SJSA1 (cell line): Measurements from ENCODE around the gene ZNF496. TPM values are rescaled to one million over a fixed set of nuclear protein-coding genes. Genes with fewer than 3 reads are reported as not detected.
A peak's percentile ranks its signal among the peaks of the same experiment; 100 is the strongest.
"Not testable (repeated sequence)": the region's sequence is repeated elsewhere in the genome, so short reads cannot be mapped to it uniquely, and the experiment has no call there.

ENCODE experiments used
- DNase-seq, 2 experiments: peaks; one replicate each; pipeline ENCODE4 v3.0.0-alpha.2; 2015 to 2020; ENCODE audit warnings: low spot score in 2 of 2, low read depth in 1 of 2
- H3K27ac ChIP-seq: fragments of 250-450 bp; sonication (Bioruptor Pico); 2 replicates; pipeline ENCODE4 v1.5.1; 2020; ENCODE audit warnings: mild to moderate bottlenecking, moderate library complexity
- H3K27me3 ChIP-seq: fragments of 250-450 bp; sonication (Bioruptor Pico); replicated peaks from 2 replicates; pipeline ENCODE4 v1.5.1; 2020; ENCODE audit warnings: mild to moderate bottlenecking, moderate library complexity
- H3K36me3 ChIP-seq: fragments of 250-450 bp; sonication (Bioruptor Pico); 2 replicates; pipeline ENCODE4 v1.5.1; 2020; ENCODE audit warnings: mild to moderate bottlenecking
- H3K4me1 ChIP-seq: fragments of 250-450 bp; sonication (Bioruptor Pico); replicated peaks from 2 replicates; pipeline ENCODE4 v1.6.1; 2021; ENCODE audit warnings: mild to moderate bottlenecking
- H3K4me3 ChIP-seq: fragments of 250-450 bp; sonication (Bioruptor Pico); 2 replicates; pipeline ENCODE4 v1.5.1; 2020; ENCODE audit warnings: mild to moderate bottlenecking
- H3K9me3 ChIP-seq: fragments of 250-450 bp; sonication (Bioruptor Pico); replicated peaks from 2 replicates; pipeline ENCODE4 v1.5.1; 2020; ENCODE audit warnings: mild to moderate bottlenecking
- total RNA-seq: library from RNA; depleted of rRNA; stranded (reverse); fragments of >200 nt; shearing (Covaris generic); gene quantifications from 2 replicates; pipeline ENCODE4 v1.2.3, GENCODE V29; 2014; rRNA removed

ZNF496 gene
- 23.8 and 44.0 TPM in 2 replicates for total RNA-seq

GRCh38 chr1:247331525-247332214 lies at the start of gene ZNF496:
Gene ZNF496 (minus strand): TSS chr1:247331867. CDS start chr1:247329578, 2,289 bp downstream.
- Histone ChIP-seq H3K4me3 (peak within 1 kb of the TSS; percentile 97), H3K27ac (peak within 1 kb of the TSS; percentile 78), H3K27me3 (no peaks in the 10 kb centered on the region), H3K4me1 (peaks cover 19% of the 10 kb centered on the region), H3K36me3 (peaks cover 59% of the 10 kb centered on the region), H3K9me3 (no peaks in the 10 kb centered on the region)
- DNase-seq = peak; percentile 81 to 86

- no peak for DNase-seq
- H3K9me3 ChIP-seq = 0 out of 2 replicates have a peak, but pooled peaks cover 3% of the 10 kb centered on the region
- no peaks in the 10 kb centered on the region for H3K36me3 ChIP-seq
- no peak overlapping the region for H3K27ac ChIP-seq
- H3K27me3 ChIP-seq = no peaks in the 10 kb centered on the region
- no peaks in the 10 kb centered on the region for H3K4me1 ChIP-seq
- H3K4me3 ChIP-seq = no peak overlapping the region
These were observed 46.8 kb upstream of the ZNF496 start for GRCh38 chr1:247378334-247379073.

DNA sequence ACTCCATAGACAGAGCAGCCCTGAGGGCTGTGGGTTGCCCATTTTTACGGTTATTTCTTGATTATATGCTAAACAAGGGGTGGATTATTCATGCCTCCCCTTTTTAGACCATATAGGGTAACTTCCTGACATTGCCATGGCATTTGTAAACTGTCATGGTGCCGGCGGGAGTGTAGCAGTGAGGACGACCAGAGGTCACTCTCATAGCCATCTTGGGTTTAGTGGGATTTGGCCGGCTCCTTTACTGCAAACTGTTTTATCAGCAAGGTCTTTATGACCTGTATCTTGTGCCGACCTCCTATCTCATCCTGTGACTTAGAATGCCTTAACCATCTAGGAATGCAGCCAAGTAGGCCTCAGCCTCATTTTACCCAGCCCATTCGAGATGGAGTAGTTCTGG lies 46.0 kb upstream of the ZNF496 start:
- not testable (repeated sequence) for H3K36me3 ChIP-seq, H3K9me3 ChIP-seq, H3K27me3 ChIP-seq, H3K27ac ChIP-seq, DNase-seq, H3K4me1 ChIP-seq, H3K4me3 ChIP-seq

DNA sequence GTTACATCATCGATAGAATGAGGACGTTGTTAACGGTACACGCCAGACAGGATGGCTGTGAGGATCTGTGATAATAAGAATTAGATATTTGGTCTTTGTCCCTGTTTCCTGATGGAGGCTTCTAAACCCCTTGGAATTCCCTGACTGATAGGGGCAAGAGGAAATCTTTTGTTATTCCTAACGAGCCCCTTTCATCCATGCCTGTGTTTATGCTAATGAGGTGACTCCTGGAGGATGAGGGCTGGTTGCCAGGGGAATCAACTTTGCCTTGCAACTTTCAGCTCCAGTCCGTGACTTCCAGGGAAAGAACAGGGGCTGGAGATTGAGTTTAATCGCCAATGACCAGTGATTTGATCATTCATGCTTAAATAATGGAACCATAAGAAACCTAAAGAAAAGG lies 45.0 kb upstream of the ZNF496 start:
- DNase-seq = no peak
- Histone ChIP-seq H3K36me3 (no peaks in the 10 kb centered on the region), H3K27me3 (no peaks in the 10 kb centered on the region), H3K27ac (no peak overlapping the region), H3K4me1 (0 out of 2 replicates have a peak, but pooled peaks cover 3% of the 10 kb centered on the region), H3K4me3 (no peak overlapping the region), H3K9me3 (no peaks in the 10 kb centered on the region)

DNA sequence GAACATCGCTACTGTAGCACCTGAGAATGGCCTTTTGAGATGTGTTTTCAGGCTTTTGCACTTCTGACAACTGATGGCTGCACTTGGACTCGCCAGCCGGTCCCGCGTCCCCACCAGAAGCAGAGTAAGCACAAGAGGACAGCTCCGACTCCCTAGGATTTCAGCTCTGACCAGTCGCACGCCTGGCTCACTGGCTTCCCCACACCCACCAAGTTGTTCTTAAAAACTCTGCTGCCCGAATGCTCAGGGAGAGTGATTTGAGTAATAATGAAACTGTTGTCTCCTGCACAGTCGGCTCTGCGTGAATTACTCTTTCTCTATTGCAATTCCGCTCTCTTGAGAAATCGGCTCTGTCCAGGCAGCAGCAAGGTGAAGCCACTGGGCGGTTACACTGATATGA lies 44.1 kb upstream of the ZNF496 start:
- Histone ChIP-seq H3K27ac (no peak overlapping the region), H3K27me3 (no peaks in the 10 kb centered on the region)
- DNase-seq = no peak

GRCh38 chr1:247374651-247375334 lies 43.1 kb upstream of the ZNF496 start:
- not testable (repeated sequence) for H3K9me3 ChIP-seq, H3K4me3 ChIP-seq, H3K27me3 ChIP-seq, H3K4me1 ChIP-seq, H3K27ac ChIP-seq, DNase-seq, H3K36me3 ChIP-seq

More for the DNA sequence above, 44.1 kb upstream of the ZNF496 start:
- no peak overlapping the region for H3K4me3 ChIP-seq
- no peaks in the 10 kb centered on the region for H3K36me3 ChIP-seq
- H3K9me3 ChIP-seq = no peaks in the 10 kb centered on the region
- H3K4me1 ChIP-seq = 0 out of 2 replicates have a peak, but pooled peaks cover 3% of the 10 kb centered on the region

- no peak overlapping the region for H3K27ac ChIP-seq
- H3K4me3 ChIP-seq = peak overlapping the region; percentile 19; the same call in 1 of the 2 replicates
- H3K36me3 ChIP-seq = no peaks in the 10 kb centered on the region
- H3K9me3 ChIP-seq = no peaks in the 10 kb centered on the region
- H3K4me1 ChIP-seq = 0 out of 2 replicates have a peak, but pooled peaks cover 3% of the 10 kb centered on the region
- no peaks in the 10 kb centered on the region for H3K27me3 ChIP-seq
- peak; percentile 17 to 54 for DNase-seq
These were observed 42.1 kb upstream of the ZNF496 start for GRCh38 chr1:247373721-247374141.

GRCh38 chr1:247371801-247372259 lies 40.2 kb upstream of the ZNF496 start:
- no peaks in the 10 kb centered on the region for H3K9me3 ChIP-seq
- no peak for DNase-seq
- 0 out of 2 replicates have a peak, but pooled peaks cover 3% of the 10 kb centered on the region for H3K4me1 ChIP-seq
- no peaks in the 10 kb centered on the region for H3K27me3 ChIP-seq
- no peak overlapping the region for H3K27ac ChIP-seq
- no peaks in the 10 kb centered on the region for H3K36me3 ChIP-seq
- no peak overlapping the region for H3K4me3 ChIP-seq

DNA sequence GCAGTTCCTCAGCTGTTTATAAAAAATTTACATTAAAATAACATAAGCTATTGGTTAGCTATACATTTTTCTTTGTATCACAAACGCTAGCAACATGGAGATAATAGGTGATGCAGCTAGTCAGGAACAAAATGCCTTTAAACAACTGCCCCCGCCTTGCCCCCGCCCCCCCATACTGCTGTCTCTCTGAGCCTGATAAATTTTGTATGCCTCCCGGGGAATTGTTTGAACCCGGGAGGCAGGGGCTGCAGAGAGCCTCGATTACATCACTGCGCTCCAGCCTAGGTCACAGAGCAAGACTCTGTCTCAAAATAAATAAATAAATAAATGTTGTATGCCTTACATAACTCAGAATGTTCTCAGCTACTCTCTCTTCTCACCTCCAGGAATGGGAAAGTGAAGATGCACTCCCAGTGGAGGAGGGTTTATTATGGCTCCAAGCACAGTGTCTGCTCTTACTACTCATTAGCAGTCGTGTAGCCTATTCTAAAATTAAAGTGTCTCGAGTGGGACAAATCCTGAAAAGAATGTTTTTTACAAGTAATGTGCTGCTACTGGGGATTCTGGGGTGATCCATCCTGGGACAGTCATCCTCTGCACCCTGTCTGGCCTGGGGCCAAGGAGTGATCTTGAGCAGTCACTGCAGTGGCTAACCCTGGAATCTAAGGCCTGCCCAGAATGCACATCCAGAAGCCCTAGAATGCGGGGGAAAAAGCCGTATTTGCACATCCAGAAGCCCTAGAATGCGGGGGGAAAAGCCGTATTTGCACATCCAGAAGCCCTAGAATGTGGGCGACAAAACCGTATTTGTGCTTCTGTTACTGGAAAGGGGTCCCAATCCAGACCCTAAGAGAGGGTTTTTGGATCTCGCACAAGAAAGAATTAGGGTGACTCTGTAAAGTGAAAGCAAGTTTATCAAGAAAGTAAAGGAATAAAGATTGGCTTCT lies 39.4 kb upstream of the ZNF496 start:
- H3K27me3 ChIP-seq = no peaks in the 10 kb centered on the region
- no peak overlapping the region for H3K27ac ChIP-seq
- 0 out of 2 replicates have a peak, but pooled peaks cover 3% of the 10 kb centered on the region for H3K4me1 ChIP-seq
- no peaks in the 10 kb centered on the region for H3K36me3 ChIP-seq
- no peaks in the 10 kb centered on the region for H3K9me3 ChIP-seq
- no peak overlapping the region for H3K4me3 ChIP-seq
- no peak for DNase-seq

GRCh38 chr1:247368490-247369145 lies 37.0 kb upstream of the ZNF496 start:
- Histone ChIP-seq H3K36me3 (no peaks in the 10 kb centered on the region), H3K4me1 (0 out of 2 replicates have a peak, but pooled peaks cover 3% of the 10 kb centered on the region), H3K27ac (no peak overlapping the region), H3K4me3 (no peak overlapping the region), H3K9me3 (no peaks in the 10 kb centered on the region), H3K27me3 (no peaks in the 10 kb centered on the region)
- DNase-seq = no peak

- H3K4me3 ChIP-seq = no peak overlapping the region
- DNase-seq = no peak
- H3K27me3 ChIP-seq = no peaks in the 10 kb centered on the region
- H3K36me3 ChIP-seq = no peaks in the 10 kb centered on the region
- H3K9me3 ChIP-seq = no peaks in the 10 kb centered on the region
- no peak overlapping the region for H3K27ac ChIP-seq
- H3K4me1 ChIP-seq = 0 out of 2 replicates have a peak, but pooled peaks cover under 1% of the 10 kb centered on the region
These were observed 36.2 kb upstream of the ZNF496 start for GRCh38 chr1:247367786-247368422.
